ENCODE results near the gene CNTF.

Gene CNTF

GRCh38 chr11:58606930-58607714 is 15.3 kb upstream of the CNTF start:
- no peak for DNase-seq

- no peak for DNase-seq
These were observed 14.1 kb upstream of the CNTF start for GRCh38 chr11:58608331-58608730.

GRCh38 chr11:58609723-58610122 is 12.7 kb upstream of the CNTF start:
- DNase-seq, result peak; percentile 19

- DNase-seq, result no peak
These were observed 9.2 kb upstream of the CNTF start for GRCh38 chr11:58613228-58613627.

- DNase-seq, result no peak
These were observed 6.9 kb upstream of the CNTF start for GRCh38 chr11:58615559-58615958.

GRCh38 chr11:58616594-58616993 is 5.9 kb upstream of the CNTF start:
- no peak for DNase-seq

GRCh38 chr11:58617976-58618557 is 4.4 kb upstream of the CNTF start:
- no peak for DNase-seq

- no peak for DNase-seq
These were observed 741 bp upstream of the CNTF start for GRCh38 chr11:58621586-58622262.

- no peak for DNase-seq
These were observed 2.6 kb downstream of the CNTF start for GRCh38 chr11:58625086-58625485.

- no peak for DNase-seq
These were observed 3.5 kb downstream of the CNTF start for GRCh38 chr11:58625826-58626460.

- no peak for DNase-seq
These were observed 4.5 kb downstream of the CNTF start for GRCh38 chr11:58626934-58627483.

GRCh38 chr11:58628446-58628845 is 6.0 kb downstream of the CNTF start:
- no peak for DNase-seq

GRCh38 chr11:58629857-58630256 is 7.4 kb downstream of the CNTF start:
- DNase-seq, result peak; percentile 42

- DNase-seq, result no peak
These were observed 8.9 kb downstream of the CNTF start for GRCh38 chr11:58631378-58631777.

GRCh38 chr11:58632510-58632909 is 10.0 kb downstream of the CNTF start:
- no peak for DNase-seq

- no peak for DNase-seq
These were observed 14.1 kb downstream of the CNTF start for GRCh38 chr11:58636587-58636986.

- no peak for DNase-seq
These were observed 14.9 kb downstream of the CNTF start for GRCh38 chr11:58637371-58637770.

- no peak for DNase-seq
These were observed 16.6 kb downstream of the CNTF start for GRCh38 chr11:58639103-58639502.

GRCh38 chr11:58639669-58640068 is 17.2 kb downstream of the CNTF start:
- DNase-seq, result peak; percentile 61

- peak; percentile 56 for DNase-seq
These were observed 18.0 kb downstream of the CNTF start for GRCh38 chr11:58640386-58641023.

- no peak for DNase-seq
These were observed 18.9 kb downstream of the CNTF start for GRCh38 chr11:58641341-58641740.

- DNase-seq, result no peak
These were observed 19.5 kb downstream of the CNTF start for GRCh38 chr11:58641803-58642581.

Measured in inflammatory macrophage treated with lipopolysaccharide for 4 hours (primary cell).